Retina (tissue), 1 donor: Measurements from ENCODE around the gene MCAT.

Experiments used
- DNase-seq: peaks from one replicate; pipeline ENCODE4 v3.0.0-alpha.2; 2016

Gene MCAT

DNA sequence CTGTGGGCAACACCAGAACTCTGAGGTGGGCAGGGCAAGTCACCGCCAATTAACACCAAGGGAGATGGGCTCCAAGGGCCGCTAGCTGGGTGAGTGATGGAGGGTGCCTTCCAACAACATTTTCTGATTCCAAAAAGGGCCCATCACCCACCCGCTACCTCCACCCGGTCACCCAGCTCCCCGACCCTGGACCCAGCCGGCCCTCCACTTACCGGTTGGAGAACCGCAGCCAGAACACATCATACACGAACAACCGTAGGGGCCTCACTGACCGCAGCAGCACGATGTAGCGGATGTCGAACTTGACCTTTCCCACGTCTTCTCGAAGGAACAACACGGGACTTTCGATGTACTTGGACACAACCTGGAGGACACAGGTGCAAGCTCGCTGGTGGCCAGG is 29.0 kb upstream of the MCAT start:
- no peak for DNase-seq

GRCh38 chr22:43171607-43172006 is 28.4 kb upstream of the MCAT start:
- DNase-seq, result no peak

GRCh38 chr22:43171019-43171491 is 27.9 kb upstream of the MCAT start:
- DNase-seq, result no peak

DNA sequence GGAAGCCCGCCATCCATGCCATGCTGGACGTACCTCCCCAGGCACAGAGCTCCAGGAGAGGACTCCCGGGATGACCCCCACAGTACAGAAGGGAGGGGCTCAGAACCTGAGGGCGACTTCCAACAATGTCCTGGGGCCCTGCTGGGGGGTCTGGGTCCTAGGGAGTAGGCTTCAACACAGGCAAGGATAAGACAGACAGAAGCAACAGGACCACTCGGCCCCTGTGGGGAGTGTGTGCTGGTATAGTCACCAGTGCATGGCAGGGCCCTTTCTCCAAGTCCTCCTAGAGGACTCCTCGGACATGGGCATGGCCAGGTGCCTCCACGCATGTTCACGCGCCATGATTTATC is 26.9 kb upstream of the MCAT start:
- no peak for DNase-seq

- DNase-seq, result no peak
Observed at GRCh38 chr22:43169310-43170130, 26.3 kb upstream of the MCAT start.

- no peak for DNase-seq
Observed at GRCh38 chr22:43168471-43169309, 25.5 kb upstream of the MCAT start.

DNA sequence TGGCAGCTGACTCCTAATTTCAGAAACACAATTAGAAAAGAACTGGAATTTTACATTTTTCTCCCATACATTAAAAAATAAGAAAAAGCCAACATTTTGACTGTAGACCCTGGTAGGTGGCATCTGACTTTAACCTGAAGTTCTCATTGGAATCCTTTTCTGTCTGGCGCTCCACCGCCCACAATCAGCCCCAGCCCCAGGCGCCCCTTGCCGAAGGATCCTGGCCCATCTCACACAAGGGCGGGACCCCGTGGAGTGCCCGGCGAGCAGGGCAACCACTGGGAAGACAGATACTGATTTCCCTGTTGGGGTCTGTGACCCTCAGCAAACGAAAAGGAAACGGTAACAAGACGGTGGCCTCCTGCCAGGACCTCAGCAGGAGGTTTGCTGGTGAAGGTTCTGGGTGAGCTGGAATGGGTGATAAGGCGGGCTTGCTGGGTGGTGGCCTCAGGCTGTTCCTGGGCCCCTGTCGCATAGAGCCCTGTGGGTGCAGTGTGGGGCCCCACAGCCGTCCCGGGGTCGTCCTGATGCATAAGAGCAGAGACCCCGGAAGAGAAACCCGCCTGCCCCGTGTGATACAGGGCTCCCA is 23.9 kb upstream of the MCAT start:
- DNase-seq, result no peak

GRCh38 chr22:43166132-43166930 is 23.1 kb upstream of the MCAT start:
- no peak for DNase-seq

GRCh38 chr22:43164636-43165035 is 21.4 kb upstream of the MCAT start:
- DNase-seq, result no peak

GRCh38 chr22:43163241-43163795 is 20.1 kb upstream of the MCAT start:
- no peak for DNase-seq

DNA sequence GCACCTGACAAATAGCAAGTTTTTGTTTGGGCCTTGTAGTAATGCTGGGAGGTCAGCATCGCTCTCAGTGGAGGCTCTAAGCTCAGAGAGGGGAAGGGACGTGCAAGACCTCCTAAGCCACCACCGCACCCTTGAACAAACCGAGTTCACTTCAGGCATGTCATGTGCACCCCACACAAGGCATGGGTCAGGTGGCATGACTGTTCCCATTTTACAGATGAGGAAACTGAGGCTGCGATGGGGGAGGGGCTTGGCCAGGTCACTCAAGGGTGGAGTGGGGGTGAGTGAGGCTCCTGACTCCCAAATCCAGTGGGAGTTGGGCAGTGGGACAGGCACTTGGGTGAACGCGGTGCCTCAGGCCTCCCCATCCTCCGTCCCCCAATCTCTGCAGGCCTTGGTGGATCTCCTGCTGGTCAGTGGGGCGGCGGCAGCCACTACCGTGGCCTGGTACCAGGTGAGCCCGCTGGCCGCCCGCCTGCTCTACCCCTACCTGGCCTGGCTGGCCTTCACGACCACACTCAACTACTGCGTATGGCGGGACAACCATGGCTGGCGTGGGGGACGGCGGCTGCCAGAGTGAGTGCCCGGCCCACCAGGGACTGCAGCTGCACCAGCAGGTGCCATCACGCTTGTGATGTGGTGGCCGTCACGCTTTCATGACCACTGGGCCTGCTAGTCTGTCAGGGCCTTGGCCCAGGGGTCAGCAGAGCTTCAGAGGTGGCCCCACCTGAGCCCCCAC is 19.4 kb upstream of the MCAT start:
- no peak for DNase-seq

DNA sequence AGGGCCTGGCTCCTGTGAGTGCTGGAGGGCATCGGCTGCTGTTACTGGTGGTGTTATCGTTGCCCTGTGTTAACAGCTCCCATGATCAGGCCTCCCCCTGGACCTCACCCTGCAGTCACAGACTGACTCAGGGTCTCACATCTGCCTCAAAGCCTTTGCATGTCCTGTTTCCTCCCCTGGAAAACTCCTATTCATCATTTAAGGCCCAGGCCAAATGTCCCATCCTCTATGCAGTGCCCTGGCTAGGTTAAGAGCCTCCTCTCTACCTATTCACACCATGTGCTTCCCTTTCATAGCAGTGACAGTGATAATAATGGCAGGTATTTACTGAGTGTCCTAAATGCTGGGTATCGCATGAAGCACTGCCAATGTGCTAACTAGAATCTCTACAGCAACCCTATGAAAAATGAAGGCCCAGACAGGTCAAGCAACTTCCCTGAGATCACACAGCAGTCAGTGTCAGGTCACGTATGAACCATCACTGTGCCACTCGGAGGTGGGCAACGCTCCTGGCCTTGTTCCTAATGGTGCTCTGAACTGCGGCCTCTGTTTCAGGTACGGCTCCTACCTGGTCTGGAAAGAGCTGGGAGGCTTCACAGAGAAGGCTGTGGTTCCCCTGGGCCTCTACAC is 17.4 kb upstream of the MCAT start:
- no peak for DNase-seq

DNA sequence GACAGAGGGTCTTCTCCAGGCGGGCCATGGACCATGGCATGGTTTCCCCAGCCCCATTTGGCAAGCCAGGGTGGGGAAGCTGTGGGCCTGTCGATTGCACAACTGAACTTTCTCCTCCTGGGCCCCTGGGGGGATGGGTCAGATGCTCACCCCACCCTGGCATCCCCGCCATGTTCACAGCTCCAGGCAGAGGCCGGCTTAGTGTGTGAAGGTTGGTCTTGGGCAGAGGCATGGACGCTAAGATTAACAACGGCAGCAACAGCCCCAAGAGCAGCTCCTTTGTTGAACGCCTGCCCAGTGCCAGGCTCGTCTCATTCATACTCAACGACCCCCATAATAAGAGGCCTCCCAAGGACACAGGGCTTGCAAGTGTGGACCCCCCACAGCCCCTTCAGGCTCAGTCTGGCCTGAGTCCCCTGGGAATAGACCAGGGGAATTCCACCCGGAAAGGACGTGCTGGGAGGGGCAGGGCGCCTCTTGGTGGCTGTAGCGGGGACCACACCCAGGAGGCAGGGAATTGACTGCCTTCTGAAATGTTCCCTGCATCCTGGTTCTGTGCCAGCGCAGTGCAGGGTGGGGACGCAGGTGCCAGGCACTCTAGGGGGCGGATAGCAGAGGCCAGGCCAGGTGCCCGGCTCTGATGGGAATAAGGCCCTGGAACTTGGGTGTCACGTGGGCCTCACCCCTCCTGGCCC is 16.4 kb upstream of the MCAT start:
- no peak for DNase-seq

DNA sequence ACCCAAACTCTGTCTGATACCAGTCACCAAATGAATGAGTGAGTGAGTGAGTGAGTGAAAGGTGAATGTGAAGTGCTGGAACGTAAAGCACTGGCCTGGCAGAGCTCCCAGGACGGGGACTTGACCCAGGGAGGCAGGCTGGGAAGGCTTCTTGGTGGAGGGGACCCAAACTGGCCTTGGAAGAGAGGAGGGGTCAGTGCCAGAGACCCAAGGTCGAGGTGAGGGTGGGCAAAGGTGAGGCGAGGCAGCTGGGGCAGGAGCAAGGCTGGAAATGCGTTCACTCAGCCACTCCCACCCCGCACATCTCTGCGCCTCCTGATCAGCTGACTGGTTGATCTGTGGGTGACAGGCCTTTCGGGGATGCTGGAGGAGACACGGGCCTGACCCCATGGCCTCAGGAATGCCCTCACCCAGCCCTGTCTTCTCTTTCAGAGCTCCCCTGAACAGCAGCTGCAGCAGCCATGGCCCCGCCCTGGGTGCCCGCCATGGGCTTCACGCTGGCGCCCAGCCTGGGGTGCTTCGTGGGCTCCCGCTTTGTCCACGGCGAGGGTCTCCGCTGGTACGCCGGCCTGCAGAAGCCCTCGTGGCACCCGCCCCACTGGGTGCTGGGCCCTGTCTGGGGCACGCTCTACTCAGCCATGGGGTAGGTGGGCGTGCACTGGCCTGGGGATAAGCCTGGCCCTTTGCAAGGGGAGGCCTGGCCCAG is 15.7 kb upstream of the MCAT start:
- no peak for DNase-seq

- no peak for DNase-seq
Observed at GRCh38 chr22:43157874-43158546, 14.8 kb upstream of the MCAT start.

- DNase-seq, result no peak
Observed at GRCh38 chr22:43156413-43156812, 13.2 kb upstream of the MCAT start.

DNA sequence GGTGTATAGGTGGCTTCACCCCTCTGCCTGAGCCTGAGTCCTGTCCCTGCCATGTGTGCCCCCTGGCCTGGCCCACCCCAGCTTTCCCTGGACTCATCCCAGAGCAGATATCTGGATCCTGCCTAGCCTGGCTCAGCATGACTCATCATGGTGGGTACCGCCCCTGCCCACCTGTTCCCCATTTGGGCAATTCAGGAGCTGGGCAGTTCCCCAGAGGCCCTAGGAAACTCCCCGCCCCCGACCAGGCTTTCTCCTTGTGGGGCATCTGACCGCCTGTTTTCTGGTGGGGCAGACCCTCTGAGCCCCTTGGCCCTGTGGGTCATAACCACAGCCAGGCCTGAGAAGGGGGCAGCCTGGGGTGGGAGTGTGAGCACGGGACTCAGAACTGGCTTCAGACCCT is 12.6 kb upstream of the MCAT start:
- DNase-seq, result no peak

DNA sequence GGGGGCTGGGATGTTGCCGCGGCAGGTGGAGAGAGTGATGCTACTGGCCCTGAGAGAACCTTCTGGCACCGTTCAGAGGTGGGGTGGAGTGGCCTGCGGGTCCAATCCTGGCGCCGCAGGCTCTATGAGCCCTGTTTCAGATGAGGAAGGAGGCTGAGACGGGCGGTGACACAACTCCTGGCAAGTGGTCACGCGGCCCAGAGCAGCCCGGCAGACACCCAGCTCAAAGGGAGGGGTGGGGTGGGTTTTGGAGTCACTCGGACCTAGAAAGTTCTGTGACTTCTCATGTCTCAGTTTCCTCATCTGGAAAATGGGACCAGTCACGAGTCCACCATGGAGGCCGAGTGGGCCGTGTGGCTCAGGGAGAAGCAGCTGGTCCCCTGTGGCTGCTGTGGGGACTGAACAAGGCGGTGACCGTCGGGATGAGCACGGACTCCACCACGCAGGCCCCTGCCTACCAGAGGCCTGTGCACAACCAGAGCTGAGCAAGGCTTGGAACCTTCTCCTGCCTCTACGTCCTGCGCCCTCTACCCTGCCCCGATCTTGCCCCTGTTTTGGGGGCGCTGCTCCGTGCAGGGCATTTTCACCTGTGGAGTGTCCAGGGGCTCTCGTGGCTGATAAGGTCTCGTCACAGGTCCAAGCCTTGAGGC is 11.8 kb upstream of the MCAT start:
- no peak for DNase-seq

GRCh38 chr22:43153899-43154298 is 10.7 kb upstream of the MCAT start:
- DNase-seq, result no peak
